ENCODE measurements around the gene SLC25A51.

DNA sequence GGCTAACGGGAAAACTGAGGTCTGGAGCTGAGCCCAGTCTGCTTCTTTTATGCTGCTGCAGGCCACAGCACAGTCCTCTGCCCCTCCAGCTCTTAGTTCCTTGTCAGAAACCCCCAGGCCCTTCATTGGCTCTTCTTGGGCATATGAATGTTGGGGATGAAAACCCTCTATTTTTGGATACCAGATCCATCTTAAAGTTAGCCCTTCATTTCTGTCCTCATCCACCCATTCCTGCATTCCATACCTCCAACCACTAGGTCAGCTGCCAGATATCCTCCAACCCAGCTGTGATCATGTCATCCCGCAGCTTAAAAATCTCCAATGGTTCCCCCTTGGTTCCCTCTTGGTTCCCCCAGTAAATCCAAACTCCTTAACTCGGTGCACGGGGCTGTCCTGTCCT is 1.8 kb upstream of the SLC25A51 start:
- TF ChIP-seq, protein P1, sequence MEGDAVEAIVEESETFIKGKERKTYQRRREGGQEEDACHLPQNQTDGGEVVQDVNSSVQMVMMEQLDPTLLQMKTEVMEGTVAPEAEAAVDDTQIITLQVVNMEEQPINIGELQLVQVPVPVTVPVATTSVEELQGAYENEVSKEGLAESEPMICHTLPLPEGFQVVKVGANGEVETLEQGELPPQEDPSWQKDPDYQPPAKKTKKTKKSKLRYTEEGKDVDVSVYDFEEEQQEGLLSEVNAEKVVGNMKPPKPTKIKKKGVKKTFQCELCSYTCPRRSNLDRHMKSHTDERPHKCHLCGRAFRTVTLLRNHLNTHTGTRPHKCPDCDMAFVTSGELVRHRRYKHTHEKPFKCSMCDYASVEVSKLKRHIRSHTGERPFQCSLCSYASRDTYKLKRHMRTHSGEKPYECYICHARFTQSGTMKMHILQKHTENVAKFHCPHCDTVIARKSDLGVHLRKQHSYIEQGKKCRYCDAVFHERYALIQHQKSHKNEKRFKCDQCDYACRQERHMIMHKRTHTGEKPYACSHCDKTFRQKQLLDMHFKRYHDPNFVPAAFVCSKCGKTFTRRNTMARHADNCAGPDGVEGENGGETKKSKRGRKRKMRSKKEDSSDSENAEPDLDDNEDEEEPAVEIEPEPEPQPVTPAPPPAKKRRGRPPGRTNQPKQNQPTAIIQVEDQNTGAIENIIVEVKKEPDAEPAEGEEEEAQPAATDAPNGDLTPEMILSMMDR (IDR thresholded peaks at IDR 0.05) = no peak
- TF ChIP-seq, protein P2, sequence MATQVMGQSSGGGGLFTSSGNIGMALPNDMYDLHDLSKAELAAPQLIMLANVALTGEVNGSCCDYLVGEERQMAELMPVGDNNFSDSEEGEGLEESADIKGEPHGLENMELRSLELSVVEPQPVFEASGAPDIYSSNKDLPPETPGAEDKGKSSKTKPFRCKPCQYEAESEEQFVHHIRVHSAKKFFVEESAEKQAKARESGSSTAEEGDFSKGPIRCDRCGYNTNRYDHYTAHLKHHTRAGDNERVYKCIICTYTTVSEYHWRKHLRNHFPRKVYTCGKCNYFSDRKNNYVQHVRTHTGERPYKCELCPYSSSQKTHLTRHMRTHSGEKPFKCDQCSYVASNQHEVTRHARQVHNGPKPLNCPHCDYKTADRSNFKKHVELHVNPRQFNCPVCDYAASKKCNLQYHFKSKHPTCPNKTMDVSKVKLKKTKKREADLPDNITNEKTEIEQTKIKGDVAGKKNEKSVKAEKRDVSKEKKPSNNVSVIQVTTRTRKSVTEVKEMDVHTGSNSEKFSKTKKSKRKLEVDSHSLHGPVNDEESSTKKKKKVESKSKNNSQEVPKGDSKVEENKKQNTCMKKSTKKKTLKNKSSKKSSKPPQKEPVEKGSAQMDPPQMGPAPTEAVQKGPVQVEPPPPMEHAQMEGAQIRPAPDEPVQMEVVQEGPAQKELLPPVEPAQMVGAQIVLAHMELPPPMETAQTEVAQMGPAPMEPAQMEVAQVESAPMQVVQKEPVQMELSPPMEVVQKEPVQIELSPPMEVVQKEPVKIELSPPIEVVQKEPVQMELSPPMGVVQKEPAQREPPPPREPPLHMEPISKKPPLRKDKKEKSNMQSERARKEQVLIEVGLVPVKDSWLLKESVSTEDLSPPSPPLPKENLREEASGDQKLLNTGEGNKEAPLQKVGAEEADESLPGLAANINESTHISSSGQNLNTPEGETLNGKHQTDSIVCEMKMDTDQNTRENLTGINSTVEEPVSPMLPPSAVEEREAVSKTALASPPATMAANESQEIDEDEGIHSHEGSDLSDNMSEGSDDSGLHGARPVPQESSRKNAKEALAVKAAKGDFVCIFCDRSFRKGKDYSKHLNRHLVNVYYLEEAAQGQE (IDR thresholded peaks at IDR 0.05; ENCODE audit: insufficient read depth in 1 of 2, low read depth in 2 of 2, low read length in 1 of 2) = no peak
- TF ChIP-seq POLR2AphosphoS5 (IDR thresholded peaks at IDR 0.05; ENCODE audit: low read depth, low read length) = peak; percentile 19; the same call in 1 of the 2 replicates
